Measurements from ENCODE around the gene KRT78.
A peak's percentile ranks its signal among the peaks of the same experiment; 100 is the strongest.

KRT78 gene

DNA sequence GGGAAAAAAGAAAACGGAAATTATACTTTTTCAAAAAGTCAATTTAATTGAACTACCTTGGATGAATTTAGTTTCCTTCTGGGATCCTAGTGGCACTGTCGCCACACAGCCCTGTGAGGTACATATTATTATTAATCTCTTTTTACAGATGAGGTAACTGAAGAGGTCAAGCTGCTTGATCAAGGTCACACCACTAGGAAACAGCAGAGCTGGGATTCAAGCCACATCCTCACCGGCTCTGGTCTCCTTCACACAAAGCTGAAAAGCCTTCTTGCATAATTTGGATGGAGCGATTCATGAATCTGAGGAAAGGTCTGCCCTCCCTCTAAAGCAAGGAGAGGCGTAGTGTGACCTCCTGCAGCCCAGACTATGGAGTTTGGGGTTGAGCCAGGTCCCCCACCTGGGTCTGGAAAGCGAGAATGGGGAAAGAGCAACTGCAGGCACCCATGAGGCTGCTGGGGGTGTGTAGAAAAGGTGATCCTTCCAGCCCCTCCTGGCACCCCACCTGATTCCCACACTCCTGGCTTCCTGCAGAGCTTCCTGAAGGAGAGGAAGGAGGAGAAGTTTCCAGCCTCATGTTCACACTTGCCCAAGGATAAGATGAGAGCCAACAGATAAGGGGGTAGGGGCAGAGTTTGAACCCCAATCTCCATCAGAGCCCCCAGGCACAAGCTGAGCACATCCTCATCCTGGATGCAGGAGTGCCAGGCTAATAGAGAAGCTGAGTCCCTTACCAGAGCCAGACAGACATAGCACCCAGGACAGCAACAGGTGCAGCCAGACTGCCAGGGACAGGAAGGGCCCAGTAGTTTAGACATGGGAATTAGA is 10.8 kb downstream of the KRT78 start:
- no peak for DNase-seq

DNA sequence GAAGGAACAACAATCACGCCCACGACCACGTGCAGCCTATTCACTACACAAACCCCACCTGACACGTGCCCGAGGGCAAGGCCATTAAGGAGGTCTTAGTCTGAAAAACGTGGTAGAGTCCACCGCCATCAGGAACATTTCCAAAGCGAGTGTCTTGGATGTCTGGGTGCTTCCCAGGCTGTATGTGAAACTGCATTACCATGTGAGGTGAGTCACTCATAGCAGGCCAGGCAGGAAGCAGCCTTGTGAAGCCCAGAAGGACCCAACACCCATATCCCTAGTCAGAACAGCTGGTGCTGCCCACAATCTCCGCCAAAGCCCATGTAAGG is 11.4 kb downstream of the KRT78 start:
- DNase-seq: no peak

DNA sequence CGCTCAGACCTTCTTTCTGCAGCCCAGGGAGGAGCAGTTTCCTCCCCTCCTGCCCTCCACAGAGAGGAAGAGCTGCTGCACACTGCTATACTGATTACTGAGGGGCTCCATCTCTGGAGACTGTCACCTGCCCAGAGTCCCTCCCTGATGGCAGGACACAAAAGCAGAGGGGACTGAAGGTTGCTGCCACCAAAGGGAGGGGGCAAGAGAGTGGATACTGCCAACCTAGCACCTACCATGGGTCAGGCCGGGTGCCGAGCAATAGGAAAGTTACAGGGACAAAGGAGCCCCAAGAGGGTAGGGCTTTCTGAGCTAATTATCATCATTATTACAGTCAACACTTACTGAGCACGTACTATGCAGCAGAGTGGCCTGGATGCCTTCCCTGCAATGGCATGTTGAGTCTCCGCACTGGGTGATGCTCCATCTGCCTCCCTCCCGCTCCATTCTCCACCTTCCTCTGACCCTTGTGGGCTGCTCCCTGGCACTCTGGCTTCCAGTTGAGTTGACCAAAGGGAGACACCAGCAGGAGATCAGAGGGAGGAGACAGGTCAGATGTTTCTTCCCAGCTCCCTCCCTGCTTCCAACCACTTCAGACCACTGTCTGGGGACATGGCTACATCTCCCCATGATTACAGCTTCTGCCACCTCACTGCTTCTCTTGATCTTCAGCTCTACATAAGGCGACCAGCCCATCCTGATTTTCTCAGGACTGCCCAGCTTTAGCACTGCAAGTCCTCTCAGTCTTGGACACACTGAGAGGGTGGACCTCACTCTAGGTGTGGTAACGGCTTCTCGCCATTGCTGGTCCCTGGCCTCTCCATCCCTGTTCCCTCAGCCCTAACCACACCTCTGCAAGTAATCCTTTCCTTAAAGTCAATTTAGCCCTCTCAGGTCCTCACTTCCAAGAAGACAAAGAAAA is 12.0 kb downstream of the KRT78 start:
- DNase-seq: no peak

DNA sequence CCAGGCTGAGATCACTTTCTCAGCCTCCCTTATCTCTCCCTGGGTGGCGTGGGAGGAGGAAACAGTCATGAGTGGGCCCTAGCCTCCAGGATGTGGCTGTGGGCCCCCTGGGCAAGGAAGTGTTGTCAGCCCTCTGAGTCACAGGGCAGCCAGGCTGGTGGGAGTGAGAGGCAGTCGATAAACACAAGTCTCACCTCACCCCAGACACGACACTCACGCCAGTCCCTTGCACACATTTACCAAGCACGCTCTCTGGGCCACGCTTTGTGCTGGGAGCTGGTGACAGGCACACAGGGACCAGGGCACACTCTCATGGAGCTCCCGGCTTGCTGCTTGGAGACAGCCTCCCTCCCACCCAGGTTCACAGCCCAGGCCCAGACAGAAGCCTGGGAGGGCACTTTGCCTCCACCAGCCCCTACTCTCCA is 12.7 kb downstream of the KRT78 start:
- peak in 3 of 4 experiments; percentile 16 to 47 (median 20) for DNase-seq

GRCh38 chr12:52835271-52836041 is 13.3 kb downstream of the KRT78 start:
- DNase-seq: no peak

- DNase-seq: no peak
Observed at GRCh38 chr12:52834727-52835001, 14.1 kb downstream of the KRT78 start.

DNA sequence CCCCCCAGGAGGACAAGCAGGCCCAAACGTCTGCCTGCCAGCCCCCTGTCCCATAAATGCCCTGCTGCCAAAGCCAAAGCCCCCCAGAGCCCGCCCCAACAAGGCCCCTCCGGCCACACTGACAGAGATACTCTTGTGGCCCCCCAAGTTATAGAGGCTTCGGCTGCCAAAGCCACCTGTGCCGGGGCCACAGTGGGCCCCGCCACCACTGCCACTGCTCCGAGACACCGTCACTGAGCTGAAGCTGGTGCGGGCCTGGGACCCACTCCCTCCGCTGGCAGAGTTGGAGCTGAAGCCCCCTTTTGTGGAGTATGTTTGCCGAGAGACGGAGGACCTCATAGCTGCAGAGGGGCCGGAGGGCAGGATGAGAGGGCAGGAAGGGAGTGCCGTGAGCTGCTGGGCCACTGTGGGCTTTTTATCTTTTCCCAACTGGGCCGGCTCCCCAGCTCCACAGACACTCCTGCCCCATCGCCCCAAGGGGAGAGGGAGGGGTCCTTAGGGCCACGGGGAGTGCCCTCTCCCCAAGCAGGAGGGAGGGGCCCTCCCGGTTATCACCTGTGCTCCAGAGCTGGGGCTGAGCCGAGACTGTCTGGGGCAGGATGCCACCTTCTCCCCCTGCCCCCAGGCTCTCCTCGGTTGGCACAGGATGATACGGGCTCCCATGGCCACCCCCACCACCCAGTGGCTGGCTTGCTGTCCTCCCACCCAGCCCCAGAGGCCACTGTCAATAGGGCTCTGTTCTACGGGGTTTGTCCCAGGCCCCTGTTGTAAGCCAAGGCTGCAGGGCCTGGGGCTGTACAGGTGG is 14.7 kb downstream of the KRT78 start, which contains the start of gene KRT79:
Gene KRT79, minus strand, starts transcription at position 390 of the 805 bp plus-strand sequence. Its CDS starts 51 bp downstream, at position 339.
- DNase-seq: no peak

GRCh38 chr12:52832985-52833905 is 15.5 kb downstream of the KRT78 start:
- no peak for DNase-seq

DNA sequence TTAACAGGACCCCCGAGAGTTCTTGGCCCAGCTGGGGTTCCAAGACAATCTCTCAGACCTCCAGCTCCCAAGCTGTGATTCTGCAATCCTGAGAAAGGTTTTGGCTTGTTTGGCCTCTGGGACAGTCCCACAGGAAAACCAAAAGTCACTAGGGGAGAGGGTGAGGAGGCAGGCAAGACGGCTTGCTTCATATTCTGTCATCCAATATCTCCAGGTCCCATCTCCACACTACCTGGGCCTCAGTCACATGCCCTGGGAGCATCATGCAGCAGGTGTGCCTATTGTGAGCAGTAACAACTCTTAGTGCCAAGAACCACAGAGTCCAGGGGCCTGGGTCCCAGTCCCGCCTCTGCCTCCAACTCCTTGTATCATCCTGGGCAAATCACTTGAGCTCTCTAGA is 16.3 kb downstream of the KRT78 start:
- no peak for DNase-seq

DNA sequence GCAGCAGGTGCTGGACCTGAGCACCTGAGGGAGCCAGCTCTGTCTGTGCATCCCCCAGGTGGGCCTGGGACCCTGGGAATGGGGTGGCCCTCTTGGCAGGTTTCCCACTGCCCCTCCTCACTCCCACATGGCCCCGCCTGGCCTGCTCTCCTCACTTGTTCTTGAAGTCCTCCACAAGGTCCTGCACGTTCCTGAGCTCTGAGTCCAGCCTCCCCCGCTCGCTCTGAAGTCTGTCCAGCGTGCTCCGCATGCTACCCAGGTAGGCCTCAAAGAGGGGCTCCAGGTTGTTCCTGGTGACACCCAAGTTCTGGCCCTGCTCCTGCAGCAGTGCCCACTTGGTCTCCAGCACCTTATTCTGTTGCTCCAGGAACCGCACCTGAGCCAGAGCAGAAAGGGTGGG is 17.5 kb downstream of the KRT78 start:
- DNase-seq: no peak

DNA sequence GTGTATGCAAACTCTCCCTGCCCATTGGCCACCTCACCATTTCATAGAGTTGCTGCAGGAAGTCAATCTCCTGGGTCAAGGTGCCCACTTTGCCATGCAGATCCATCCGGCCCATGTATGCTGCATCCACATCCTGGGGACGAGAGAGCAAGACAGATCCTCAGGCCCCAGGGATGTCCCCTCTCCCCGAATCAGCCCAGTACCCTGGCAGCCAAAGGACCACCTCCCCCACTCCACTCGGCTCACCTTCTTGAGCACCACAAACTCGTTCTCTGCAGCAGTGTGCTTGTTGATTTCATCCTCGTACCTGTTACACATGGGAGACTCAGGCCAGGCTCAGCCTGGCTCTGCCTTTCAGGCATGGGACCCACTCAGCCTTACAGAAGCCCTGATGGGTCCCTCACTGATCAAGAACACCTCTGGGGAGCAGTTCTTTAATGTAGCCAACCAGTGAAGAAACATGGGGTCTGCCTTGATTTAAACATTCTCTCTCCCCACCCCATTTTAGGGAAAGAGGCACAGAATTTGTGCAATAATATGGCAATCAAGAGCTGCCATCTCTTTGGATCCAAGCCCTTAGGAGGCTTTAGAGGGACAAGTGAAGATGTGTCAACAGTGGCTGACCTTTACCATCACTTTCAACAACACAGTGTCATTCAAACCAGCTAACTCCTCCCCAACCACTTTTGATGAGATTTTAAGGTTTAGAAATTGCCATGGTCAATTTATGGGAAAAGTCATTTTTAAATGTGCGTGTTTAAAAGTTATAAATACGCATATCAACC is 18.6 kb downstream of the KRT78 start:
- DNase-seq: no peak

- no peak for DNase-seq
Observed at GRCh38 chr12:52828591-52829021, 20.2 kb downstream of the KRT78 start.

- no peak for DNase-seq
Observed at GRCh38 chr12:52828156-52828555, 20.6 kb downstream of the KRT78 start.

- DNase-seq: no peak
Observed at GRCh38 chr12:52827499-52828090, 21.2 kb downstream of the KRT78 start.

GRCh38 chr12:52826611-52827498 is 21.9 kb downstream of the KRT78 start:
- DNase-seq: no peak

DNA sequence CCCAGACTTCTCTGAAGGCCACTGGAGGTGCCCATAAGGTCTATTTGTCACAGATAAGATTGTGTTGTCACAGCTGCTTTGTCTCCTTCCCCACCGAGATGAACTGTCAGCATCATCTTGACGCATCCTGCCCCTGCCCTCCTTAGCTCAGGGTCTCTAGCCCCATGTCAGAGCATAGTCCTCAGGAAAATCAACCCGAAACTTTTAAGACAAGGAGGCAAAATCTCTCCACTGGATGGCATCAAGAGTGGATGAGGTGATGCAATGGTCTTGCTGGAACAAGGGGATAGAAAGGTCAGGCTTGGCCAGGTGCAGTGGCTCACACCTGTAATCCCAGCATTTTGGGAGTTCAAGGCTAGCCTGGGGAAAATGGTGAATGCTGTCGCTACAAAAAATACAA is 22.8 kb downstream of the KRT78 start:
- no peak for DNase-seq

GRCh38 chr12:52824741-52825410 is 23.9 kb downstream of the KRT78 start:
- DNase-seq: no peak

- DNase-seq: no peak
Observed at GRCh38 chr12:52823761-52824450, 24.9 kb downstream of the KRT78 start.
